Astrocyte (in vitro differentiated cells and primary cell): Measurements from ENCODE around the gene APOA4.

Experiments
- CTCF ChIP-seq: IDR thresholded peaks from 2 replicates; pipeline ENCODE4 v1.5.1; 2011; ENCODE audit warnings: low read depth, mild to moderate bottlenecking, inconsistent platforms, low read length, moderate library complexity; ENCODE audit not compliant: insufficient read depth
- EZH2 ChIP-seq: IDR thresholded peaks from 2 replicates; pipeline ENCODE4 v1.6.1; 2012; ENCODE audit warnings: mild to moderate bottlenecking, low read length, inconsistent platforms; ENCODE audit not compliant: insufficient read depth

DNA sequence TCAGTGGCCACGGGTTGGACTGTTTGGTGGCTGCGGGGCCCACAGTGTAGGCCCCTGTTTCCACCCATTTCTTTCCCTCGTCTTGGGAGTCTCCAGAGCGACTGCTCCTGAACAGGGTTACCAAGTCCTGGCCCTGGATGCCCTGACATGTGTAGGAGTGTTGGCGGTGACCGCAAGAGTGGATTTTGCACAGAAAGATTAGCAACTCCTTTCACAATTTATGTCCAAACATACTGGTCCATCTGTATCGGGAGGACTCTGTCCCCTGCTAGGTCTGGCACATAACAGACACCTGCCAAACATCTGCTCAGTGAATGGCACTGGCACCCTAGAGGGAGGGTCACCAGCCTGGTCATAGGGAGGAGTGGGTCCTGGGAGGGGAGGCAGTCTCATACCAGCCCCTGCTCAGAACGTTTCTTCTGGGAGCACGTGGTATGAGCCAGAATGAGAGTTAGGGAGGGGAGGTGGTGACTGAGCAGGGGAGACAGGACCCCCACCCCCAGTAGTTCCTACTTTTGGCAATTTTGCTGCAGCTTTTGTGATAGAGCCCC is 17.7 kb upstream of the APOA4 start:
- TF ChIP-seq CTCF = no peak
- TF ChIP-seq EZH2 = no peak
